ENCODE data around the gene FREY1.

The FREY1 gene

DNA sequence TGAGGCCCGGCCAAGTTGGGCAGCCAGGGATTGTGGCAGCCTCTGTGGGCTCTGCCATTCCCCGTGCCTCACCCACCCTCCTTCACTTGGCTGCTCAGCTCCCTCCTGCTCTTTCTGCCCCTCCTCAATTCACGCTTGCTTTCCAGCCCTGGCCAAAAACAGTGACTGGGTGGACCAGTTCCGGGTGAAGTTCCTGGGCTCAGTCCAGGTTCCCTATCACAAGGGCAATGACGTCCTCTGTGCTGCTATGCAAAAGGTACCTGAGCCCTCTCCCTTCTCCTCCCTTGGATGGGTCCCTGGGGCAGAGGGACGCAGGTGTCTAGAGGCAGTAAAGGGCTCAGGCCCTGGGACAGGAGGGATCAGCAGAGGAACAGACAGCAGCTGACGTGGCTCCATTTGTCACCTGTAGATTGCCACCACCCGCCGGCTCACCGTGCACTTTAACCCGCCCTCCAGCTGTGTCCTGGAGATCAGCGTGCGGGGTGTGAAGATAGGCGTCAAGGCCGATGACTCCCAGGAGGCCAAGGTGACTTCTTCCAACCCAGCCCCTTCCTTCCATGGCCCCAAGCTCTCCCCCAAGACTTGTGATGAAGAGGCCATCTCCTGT lies 2.7 kb downstream of the FREY1 start:
- no peak overlapping the region for H3K4me3 ChIP-seq (ENCODE audit: low read depth, low read length)
- TF ChIP-seq, protein P1, sequence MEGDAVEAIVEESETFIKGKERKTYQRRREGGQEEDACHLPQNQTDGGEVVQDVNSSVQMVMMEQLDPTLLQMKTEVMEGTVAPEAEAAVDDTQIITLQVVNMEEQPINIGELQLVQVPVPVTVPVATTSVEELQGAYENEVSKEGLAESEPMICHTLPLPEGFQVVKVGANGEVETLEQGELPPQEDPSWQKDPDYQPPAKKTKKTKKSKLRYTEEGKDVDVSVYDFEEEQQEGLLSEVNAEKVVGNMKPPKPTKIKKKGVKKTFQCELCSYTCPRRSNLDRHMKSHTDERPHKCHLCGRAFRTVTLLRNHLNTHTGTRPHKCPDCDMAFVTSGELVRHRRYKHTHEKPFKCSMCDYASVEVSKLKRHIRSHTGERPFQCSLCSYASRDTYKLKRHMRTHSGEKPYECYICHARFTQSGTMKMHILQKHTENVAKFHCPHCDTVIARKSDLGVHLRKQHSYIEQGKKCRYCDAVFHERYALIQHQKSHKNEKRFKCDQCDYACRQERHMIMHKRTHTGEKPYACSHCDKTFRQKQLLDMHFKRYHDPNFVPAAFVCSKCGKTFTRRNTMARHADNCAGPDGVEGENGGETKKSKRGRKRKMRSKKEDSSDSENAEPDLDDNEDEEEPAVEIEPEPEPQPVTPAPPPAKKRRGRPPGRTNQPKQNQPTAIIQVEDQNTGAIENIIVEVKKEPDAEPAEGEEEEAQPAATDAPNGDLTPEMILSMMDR (IDR thresholded peaks at IDR 0.05; ENCODE audit: low read depth, low read length): no peak

DNA sequence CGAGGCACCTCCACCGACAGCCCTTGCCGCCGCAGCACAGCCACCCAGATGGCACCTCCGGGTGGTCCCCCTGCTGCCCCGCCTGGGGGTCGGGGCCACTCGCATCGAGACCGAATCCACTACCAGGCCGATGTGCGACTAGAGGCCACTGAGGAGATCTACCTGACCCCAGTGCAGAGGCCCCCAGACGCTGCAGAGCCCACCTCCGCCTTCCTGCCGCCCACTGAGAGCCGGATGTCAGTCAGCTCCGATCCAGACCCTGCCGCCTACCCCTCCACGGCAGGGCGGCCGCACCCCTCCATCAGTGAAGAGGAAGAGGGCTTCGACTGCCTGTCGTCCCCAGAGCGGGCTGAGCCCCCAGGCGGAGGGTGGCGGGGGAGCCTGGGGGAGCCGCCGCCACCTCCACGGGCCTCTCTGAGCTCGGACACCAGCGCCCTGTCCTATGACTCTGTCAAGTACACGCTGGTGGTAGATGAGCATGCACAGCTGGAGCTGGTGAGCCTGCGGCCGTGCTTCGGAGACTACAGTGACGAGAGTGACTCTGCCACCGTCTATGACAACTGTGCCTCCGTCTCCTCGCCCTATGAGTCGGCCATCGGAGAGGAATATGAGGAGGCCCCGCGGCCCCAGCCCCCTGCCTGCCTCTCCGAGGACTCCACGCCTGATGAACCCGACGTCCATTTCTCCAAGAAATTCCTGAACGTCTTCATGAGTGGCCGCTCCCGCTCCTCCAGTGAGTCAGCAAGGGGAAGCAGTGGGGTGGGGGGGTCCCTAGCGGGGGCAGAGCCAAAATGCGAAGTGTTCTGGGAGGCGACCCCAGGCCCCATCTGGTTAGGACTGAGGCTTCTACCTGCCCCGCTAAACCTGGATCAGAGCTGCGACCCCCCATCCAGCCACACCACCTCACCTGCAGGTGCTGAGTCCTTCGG lies 4.4 kb downstream of the FREY1 start:
- TF ChIP-seq, protein P1 (IDR thresholded peaks at IDR 0.05; ENCODE audit: low read depth, low read length): no peak

DNA sequence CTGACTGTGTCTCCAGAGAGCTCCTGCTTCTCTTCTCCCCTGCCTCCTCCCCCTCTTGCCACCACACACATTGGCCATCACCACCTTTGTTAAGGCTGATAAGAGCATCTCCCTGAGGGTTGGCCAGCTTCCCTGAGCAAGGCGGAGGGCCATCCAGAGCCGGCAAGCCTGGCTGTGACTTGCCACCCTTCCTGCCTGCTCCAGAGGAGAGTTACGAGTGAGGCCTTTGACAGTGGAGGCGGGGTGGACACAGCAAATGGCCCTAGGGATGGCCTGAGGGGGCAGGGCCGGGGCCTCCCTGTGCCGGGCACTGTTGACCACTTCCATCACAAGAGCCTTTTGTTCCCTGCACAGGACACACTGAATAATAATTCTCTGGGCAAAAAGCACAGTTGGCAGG lies 5.4 kb downstream of the FREY1 start:
- TF ChIP-seq, protein P1 (IDR thresholded peaks at IDR 0.05; ENCODE audit: low read depth, low read length): no peak
- no peak overlapping the region for H3K4me3 ChIP-seq (ENCODE audit: low read depth, low read length)

More for the DNA sequence above, 4.4 kb downstream of the FREY1 start:
- H3K4me3 ChIP-seq (ENCODE audit: low read depth, low read length): no peak overlapping the region

DNA sequence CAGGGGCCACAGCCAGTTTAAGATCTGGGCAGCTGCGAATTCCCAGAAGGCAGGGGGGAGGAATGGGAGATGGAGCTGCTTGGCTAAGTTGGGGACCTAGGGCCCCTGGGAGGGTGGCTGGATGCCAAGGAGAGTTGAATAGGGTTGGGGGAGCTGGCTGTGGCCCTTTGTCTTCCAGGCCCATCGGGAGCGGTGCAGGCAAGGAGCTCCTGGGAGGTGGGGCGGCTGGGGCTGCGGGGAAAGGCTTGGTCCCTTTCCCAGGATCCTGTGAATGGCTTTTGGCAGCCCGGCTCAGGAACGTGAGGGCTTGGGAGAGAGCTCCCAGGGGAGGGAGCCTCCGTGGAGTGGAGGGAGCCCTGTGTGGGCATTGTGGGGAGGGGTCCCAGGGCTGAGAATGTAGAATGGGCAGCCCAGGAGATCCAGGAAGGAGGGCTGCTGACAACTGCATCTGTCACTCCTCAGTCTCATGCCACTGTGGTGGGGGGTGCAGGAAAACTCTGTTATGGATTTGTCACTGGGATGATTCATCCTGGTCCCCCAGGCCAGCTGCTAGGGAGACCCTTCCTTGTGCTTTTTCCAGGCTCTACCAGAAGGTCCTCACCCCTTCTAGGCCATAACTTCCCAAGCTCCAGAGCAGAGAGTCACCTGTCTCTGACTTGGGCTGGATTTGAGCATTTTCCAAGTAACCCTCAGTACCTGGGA lies 6.0 kb downstream of the FREY1 start:
- H3K4me3 ChIP-seq (ENCODE audit: low read depth, low read length): peak overlapping the region; percentile 69
- TF ChIP-seq, protein P1 (IDR thresholded peaks at IDR 0.05; ENCODE audit: low read depth, low read length): no peak

DNA sequence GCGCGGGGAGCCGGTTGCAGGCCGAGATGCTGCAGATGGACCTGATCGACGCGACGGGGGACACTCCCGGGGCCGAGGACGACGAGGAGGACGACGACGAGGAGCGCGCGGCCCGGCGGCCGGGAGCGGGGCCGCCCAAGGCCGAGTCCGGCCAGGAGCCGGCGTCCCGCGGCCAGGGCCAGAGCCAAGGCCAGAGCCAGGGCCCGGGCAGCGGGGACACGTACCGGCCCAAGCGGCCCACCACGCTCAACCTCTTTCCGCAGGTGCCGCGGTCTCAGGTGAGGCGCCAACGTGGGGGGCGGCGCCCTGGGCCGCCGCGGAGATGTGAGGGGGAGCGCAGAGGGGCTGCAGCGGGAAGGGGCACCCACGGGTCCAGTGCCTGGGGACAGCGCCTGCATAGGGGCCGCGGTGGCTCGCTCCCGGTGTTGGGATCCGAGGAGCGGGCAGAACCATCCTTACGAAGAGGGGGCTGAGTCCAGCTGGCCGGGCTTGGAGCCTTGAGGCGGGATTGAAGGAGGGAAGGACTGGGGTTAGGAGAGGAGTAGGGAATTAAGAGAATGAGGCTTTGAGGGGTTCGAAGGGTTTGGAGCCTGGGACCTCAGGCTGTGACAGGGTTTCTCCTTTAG lies 6.8 kb downstream of the FREY1 start:
- peak overlapping the region; percentile 69 for H3K4me3 ChIP-seq (ENCODE audit: low read depth, low read length)

DNA sequence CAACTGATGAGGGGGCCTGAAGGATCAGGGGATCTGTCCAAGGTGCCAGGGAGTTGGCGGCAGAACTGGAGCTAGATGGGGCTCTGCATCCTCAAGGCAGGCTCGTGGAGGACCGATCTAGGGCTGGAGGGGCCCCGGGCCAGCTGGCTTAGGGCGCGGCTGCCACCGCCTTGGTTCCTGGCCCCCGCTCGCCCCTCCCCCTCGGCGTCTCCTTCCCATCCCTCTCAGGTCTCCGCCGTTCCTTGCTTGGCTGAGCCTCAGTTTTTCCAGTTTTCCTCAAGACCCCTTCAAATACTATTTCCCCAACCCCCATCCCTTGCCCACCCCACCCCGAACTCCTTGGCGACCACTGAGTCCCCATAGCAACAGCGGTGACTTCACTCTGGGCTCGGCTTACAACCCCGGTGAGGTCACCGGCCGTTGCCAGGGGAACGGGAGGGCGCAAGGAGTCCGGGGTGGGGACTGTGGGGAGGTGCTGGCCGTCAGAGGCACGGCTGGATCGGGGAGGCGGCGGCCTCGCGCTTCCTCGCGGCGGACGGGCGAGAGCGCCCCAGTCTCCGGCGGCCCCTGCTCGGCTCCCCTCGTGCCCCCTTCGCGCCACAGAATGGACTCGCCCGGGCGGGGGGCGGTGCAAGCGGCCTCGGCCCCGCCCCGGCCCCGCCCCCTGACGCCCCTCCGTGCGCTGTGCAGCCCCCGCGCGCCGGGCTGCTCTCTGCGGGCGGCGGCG lies 7.5 kb downstream of the FREY1 start:
- TF ChIP-seq, protein P1 (IDR thresholded peaks at IDR 0.05; ENCODE audit: low read depth, low read length): no peak
- peak overlapping the region; percentile 69 for H3K4me3 ChIP-seq (ENCODE audit: low read depth, low read length)

DNA sequence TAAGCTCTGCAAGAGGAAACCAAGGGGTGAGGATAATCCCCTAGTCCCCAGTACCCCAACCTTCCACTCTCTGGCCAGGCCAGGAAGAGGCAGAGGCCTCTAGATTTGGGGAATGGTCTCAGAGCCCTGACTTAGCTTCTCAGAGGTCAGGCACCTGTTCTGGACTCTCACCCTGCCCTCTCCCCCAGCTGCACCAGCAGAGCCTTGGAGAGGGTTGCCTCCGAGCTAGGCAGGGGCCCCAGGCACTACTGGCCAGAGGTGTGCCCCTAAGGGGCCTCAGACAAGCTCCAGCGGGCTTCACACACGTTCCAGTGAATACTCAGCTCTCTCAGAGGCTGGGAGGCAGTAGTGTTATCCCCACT lies 8.0 kb downstream of the FREY1 start:
- TF ChIP-seq, protein P1 (IDR thresholded peaks at IDR 0.05; ENCODE audit: low read depth, low read length): no peak
- H3K4me3 ChIP-seq (ENCODE audit: low read depth, low read length): peak overlapping the region; percentile 69
